Neural cell (in vitro differentiated cells): Measurements from ENCODE around the gene WASF1.

Source experiments
- EZH2 ChIP-seq: fragments of 200-600, 300-800 bp; shearing (Covaris generic), sonication (generic); IDR thresholded peaks from 2 replicates; pipeline ENCODE4 v1.6.1; 2014; ENCODE audit warnings: antibody characterized with exemption, low read length, borderline replicate concordance, mild to moderate bottlenecking; ENCODE audit not compliant: insufficient read depth, poor library complexity, severe bottlenecking
- TF ChIP-seq, protein P1 (sequence below): fragments of 450-650 bp; IDR thresholded peaks from 2 replicates; pipeline ENCODE4 v1.5.1; 2014; ENCODE audit warnings: antibody characterized with exemption, mild to moderate bottlenecking, moderate library complexity; ENCODE audit not compliant: poor library complexity, severe bottlenecking

DNA sequence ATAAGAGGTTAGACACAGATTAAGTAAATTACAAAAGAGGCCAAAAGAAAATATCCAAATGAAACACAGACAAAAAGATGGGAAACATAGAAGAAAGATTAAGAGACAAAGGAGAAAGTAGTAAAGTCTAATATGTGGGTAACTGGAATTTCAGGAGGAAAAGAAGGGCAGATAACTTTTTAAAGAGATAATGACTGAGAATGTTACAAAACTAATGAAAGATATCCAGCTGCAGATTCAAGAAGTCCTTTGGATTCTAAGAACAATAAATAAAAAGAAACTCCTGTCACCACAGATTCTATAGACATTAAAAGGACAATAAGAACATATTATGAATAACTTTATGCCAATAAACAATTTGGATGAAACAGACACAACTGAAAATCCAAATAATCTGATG lies 90.1 kb downstream of the WASF1 start:
- TF ChIP-seq, protein P1, sequence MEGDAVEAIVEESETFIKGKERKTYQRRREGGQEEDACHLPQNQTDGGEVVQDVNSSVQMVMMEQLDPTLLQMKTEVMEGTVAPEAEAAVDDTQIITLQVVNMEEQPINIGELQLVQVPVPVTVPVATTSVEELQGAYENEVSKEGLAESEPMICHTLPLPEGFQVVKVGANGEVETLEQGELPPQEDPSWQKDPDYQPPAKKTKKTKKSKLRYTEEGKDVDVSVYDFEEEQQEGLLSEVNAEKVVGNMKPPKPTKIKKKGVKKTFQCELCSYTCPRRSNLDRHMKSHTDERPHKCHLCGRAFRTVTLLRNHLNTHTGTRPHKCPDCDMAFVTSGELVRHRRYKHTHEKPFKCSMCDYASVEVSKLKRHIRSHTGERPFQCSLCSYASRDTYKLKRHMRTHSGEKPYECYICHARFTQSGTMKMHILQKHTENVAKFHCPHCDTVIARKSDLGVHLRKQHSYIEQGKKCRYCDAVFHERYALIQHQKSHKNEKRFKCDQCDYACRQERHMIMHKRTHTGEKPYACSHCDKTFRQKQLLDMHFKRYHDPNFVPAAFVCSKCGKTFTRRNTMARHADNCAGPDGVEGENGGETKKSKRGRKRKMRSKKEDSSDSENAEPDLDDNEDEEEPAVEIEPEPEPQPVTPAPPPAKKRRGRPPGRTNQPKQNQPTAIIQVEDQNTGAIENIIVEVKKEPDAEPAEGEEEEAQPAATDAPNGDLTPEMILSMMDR, result no peak
- TF ChIP-seq EZH2, result no peak
